ENCODE data around the gene SYT13.
"Not testable (repeated sequence)": the region's sequence is repeated elsewhere in the genome, so short reads cannot be mapped to it uniquely, and the experiment has no call there.

The SYT13 gene

GRCh38 chr11:45252134-45252856, 33.8 kb downstream of the SYT13 start:
- no peaks in the 10 kb centered on the region for H3K36me3 Mint-ChIP-seq (ENCODE audit: low read depth)

GRCh38 chr11:45250035-45250718, 36.0 kb downstream of the SYT13 start:
- Mint-ChIP-seq H3K9me3 (no peaks in the 10 kb centered on the region), H3K27ac (no peak overlapping the region), H3K4me3 (no peak overlapping the region), H3K36me3 (ENCODE audit: low read depth) (no peaks in the 10 kb centered on the region), H3K4me1 (ENCODE audit: low read depth) (no peaks in the 10 kb centered on the region), H3K27me3 (peaks cover 23% of the 10 kb centered on the region)

More at GRCh38 chr11:45252134-45252856, 33.8 kb downstream of the SYT13 start:
- H3K4me3 Mint-ChIP-seq: no peak overlapping the region
- H3K4me1 Mint-ChIP-seq (ENCODE audit: low read depth): no peaks in the 10 kb centered on the region
- peaks cover 31% of the 10 kb centered on the region for H3K27me3 Mint-ChIP-seq
- no peak overlapping the region for H3K27ac Mint-ChIP-seq
- no peaks in the 10 kb centered on the region for H3K9me3 Mint-ChIP-seq

GRCh38 chr11:45249372-45249771, 36.8 kb downstream of the SYT13 start:
- H3K36me3 Mint-ChIP-seq (ENCODE audit: low read depth); H3K9me3 Mint-ChIP-seq; H3K4me3 Mint-ChIP-seq; H3K27ac Mint-ChIP-seq; H3K4me1 Mint-ChIP-seq (ENCODE audit: low read depth): not testable (repeated sequence)
- peaks cover 23% of the 10 kb centered on the region for H3K27me3 Mint-ChIP-seq

GRCh38 chr11:45248501-45249011, 37.6 kb downstream of the SYT13 start:
- H3K27me3 Mint-ChIP-seq: peaks cover 23% of the 10 kb centered on the region
- no peaks in the 10 kb centered on the region for H3K4me1 Mint-ChIP-seq (ENCODE audit: low read depth)
- no peak overlapping the region for H3K4me3 Mint-ChIP-seq
- H3K9me3 Mint-ChIP-seq: no peaks in the 10 kb centered on the region
- no peaks in the 10 kb centered on the region for H3K36me3 Mint-ChIP-seq (ENCODE audit: low read depth)
- H3K27ac Mint-ChIP-seq: no peak overlapping the region

- no peaks in the 10 kb centered on the region for H3K9me3 Mint-ChIP-seq
- H3K27me3 Mint-ChIP-seq: peaks cover 16% of the 10 kb centered on the region
- no peaks in the 10 kb centered on the region for H3K36me3 Mint-ChIP-seq (ENCODE audit: low read depth)
- H3K4me1 Mint-ChIP-seq (ENCODE audit: low read depth): no peaks in the 10 kb centered on the region
- H3K4me3 Mint-ChIP-seq: no peak overlapping the region
- H3K27ac Mint-ChIP-seq: no peak overlapping the region
Observed at GRCh38 chr11:45247433-45247832, 38.7 kb downstream of the SYT13 start.

DNA sequence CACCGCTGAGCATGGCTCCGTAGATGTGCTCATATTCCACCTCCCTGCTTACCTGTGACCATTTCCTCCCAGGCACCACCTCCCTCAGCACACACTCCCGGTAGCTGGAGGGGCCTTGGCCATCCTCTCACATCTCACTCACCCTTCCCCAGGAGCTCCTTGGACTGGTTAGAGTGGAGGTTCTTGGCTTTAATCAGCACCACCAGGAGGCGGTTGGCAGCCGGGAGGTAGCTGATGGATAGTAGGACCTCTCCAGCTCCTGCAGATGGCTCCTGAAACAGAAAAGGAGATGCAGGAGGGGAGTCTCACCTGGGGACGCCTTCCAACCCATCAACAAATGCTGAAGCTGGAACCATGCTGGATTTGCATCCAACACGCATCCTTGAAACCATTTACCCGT, 39.9 kb downstream of the SYT13 start:
- H3K4me3 Mint-ChIP-seq: no peak overlapping the region
- no peaks in the 10 kb centered on the region for H3K9me3 Mint-ChIP-seq
- H3K27me3 Mint-ChIP-seq: peaks cover 16% of the 10 kb centered on the region
- H3K27ac Mint-ChIP-seq: no peak overlapping the region
- no peaks in the 10 kb centered on the region for H3K4me1 Mint-ChIP-seq (ENCODE audit: low read depth)
- H3K36me3 Mint-ChIP-seq (ENCODE audit: low read depth): no peaks in the 10 kb centered on the region

GRCh38 chr11:45245218-45246045, 40.7 kb downstream of the SYT13 start:
- Mint-ChIP-seq H3K4me3 (no peak overlapping the region), H3K36me3 (ENCODE audit: low read depth) (no peaks in the 10 kb centered on the region), H3K27ac (no peak overlapping the region), H3K27me3 (peaks cover 23% of the 10 kb centered on the region), H3K4me1 (ENCODE audit: low read depth) (no peaks in the 10 kb centered on the region), H3K9me3 (no peaks in the 10 kb centered on the region)

DNA sequence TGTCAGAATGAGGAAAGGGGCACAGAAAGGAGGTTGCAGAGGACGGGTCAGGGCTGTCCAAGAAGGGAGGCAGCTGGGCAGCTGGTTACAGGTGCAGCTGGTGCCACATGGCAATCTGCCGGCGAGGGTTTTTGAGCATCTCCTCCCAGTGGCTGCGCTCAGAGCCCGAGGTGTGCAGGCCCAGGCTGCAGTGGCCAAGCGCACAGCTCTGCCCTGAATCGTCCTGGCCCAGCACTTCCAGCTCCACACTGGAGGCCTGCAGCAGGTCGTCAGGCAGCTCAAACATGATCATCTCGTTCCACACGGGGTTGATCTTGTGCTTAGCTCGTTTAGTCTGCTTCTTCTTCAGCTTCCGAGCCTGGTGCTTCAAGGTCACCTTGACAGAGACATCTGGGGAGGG, 42.2 kb downstream of the SYT13 start:
- H3K27ac Mint-ChIP-seq: no peak overlapping the region
- H3K27me3 Mint-ChIP-seq: peaks cover 25% of the 10 kb centered on the region
- no peaks in the 10 kb centered on the region for H3K9me3 Mint-ChIP-seq
- H3K36me3 Mint-ChIP-seq (ENCODE audit: low read depth): no peaks in the 10 kb centered on the region
- no peak overlapping the region for H3K4me3 Mint-ChIP-seq
- H3K4me1 Mint-ChIP-seq (ENCODE audit: low read depth): no peaks in the 10 kb centered on the region

- no peaks in the 10 kb centered on the region for H3K4me1 Mint-ChIP-seq (ENCODE audit: low read depth)
Observed at GRCh38 chr11:45239733-45240132, 46.4 kb downstream of the SYT13 start.

DNA sequence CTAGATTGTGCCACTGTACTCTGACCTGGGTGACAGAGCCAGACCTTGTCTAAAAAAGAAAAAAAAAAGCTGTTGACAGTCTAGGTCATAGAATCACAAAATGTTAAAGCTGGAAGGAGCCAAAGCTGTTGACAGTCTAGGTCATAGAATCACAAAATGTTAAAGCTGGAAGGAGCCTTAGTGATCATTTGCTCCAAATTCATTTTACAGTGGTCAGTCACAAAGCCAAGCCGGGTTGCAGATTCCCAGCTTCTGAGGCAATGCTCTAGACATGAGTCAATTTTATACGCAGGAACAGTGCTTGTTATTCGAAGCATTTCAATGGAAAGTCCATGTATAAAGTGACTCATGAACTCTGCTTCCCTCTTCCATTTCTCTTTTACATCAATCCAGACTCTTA, 47.4 kb downstream of the SYT13 start:
- Mint-ChIP-seq H3K9me3 (no peaks in the 10 kb centered on the region), H3K27me3 (peaks cover 26% of the 10 kb centered on the region)

More at GRCh38 chr11:45239733-45240132, 46.4 kb downstream of the SYT13 start:
- Mint-ChIP-seq H3K36me3 (ENCODE audit: low read depth) (no peaks in the 10 kb centered on the region), H3K4me3 (no peak overlapping the region), H3K27ac (no peak overlapping the region), H3K27me3 (peaks cover 26% of the 10 kb centered on the region), H3K9me3 (no peaks in the 10 kb centered on the region)

GRCh38 chr11:45237711-45238315, 48.3 kb downstream of the SYT13 start:
- Mint-ChIP-seq H3K4me3 (no peak overlapping the region), H3K36me3 (ENCODE audit: low read depth) (no peaks in the 10 kb centered on the region), H3K4me1 (ENCODE audit: low read depth) (no peaks in the 10 kb centered on the region), H3K27ac (no peak overlapping the region), H3K9me3 (no peaks in the 10 kb centered on the region), H3K27me3 (peaks cover 26% of the 10 kb centered on the region)

More for the DNA sequence above, 47.4 kb downstream of the SYT13 start:
- Mint-ChIP-seq H3K4me3 (no peak overlapping the region), H3K27ac (no peak overlapping the region), H3K4me1 (ENCODE audit: low read depth) (no peaks in the 10 kb centered on the region), H3K36me3 (ENCODE audit: low read depth) (no peaks in the 10 kb centered on the region)

DNA sequence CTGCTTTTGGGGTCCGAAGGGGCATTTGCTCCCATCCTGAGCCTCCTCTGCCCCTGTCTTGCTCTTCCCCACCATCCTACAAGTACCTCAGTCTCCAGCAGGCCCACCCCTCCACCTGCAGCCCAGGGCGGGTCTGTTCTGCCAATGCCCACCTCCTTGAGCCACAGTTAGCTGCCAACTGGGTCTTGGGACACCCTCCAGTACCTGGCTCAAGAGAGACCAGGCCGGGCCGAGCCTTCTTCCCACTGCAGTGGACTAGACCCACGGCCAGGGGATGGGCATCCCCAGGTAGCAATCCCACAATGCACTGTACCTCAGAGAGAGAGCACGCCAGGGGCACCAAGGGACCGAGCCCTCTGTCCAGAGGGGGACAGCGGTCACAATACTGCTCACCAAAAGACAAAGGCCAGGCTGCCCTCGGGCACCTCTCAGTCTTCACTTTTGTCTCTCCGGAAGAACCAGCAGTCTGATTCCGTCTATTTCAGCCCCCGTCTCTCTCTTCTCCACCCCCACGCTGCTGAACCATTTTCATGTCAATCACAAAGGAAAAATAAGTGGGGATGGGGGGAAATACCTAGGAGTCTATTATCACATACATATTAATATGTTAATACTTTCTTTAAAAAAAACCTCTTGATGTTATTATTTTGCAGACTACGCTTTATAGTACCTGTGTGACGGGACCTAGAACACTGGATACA, 51.7 kb downstream of the SYT13 start:
- Mint-ChIP-seq H3K4me1 (ENCODE audit: low read depth) (no peaks in the 10 kb centered on the region), H3K36me3 (ENCODE audit: low read depth) (no peaks in the 10 kb centered on the region), H3K9me3 (no peaks in the 10 kb centered on the region), H3K27me3 (peaks cover 12% of the 10 kb centered on the region), H3K4me3 (no peak overlapping the region), H3K27ac (no peak overlapping the region)

- H3K4me1 Mint-ChIP-seq (ENCODE audit: low read depth): no peaks in the 10 kb centered on the region
- peaks cover under 1% of the 10 kb centered on the region for H3K36me3 Mint-ChIP-seq (ENCODE audit: low read depth)
- no peaks in the 10 kb centered on the region for H3K9me3 Mint-ChIP-seq
- H3K4me3 Mint-ChIP-seq: no peak overlapping the region
- H3K27me3 Mint-ChIP-seq: peaks cover 8% of the 10 kb centered on the region
- no peak overlapping the region for H3K27ac Mint-ChIP-seq
Observed at GRCh38 chr11:45233804-45234170, 52.4 kb downstream of the SYT13 start.

GRCh38 chr11:45233121-45233803, 52.9 kb downstream of the SYT13 start:
- Mint-ChIP-seq H3K9me3 (no peaks in the 10 kb centered on the region), H3K36me3 (ENCODE audit: low read depth) (peaks cover 4% of the 10 kb centered on the region), H3K27me3 (peaks cover 7% of the 10 kb centered on the region), H3K4me3 (no peak overlapping the region), H3K4me1 (ENCODE audit: low read depth) (no peaks in the 10 kb centered on the region), H3K27ac (no peak overlapping the region)
